Measurements from ENCODE around the gene MRPS27.

DNA sequence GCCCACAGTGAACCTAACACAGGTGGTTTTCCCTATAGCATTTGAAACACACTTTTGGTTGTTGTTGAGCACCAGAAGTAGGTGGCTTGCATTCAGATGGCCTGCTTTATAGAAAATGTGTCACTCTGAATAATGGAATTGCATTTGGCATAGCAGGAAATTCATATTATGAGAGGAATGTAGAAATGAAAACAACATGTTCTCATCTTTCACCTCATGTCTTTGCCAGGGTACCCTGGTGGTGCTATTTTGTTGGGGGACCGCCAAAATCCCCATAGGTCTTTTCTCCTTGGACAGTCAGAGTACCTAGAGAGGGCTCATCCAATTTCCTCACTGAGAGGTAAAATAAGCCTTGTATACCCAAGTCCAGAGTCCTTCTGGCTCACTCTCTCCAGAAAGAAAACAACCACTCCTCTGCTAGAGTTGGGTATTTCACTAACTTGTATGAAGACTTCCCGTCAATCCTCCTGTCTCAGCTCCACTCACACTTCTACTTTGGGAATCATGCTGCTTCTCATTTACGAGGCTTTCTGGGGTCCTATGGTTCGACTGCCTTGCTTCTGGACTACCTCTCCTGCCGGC, 67.4 kb downstream of the MRPS27 start:
- TF ChIP-seq SIN3A (IDR thresholded peaks at IDR 0.05; ENCODE audit: borderline replicate concordance, insufficient read depth, low read length) (no peak), POLR2AphosphoS5 (IDR thresholded peaks at IDR 0.05; ENCODE audit: low read depth, low read length) (no peak), TAF1 (IDR thresholded peaks at IDR 0.05; ENCODE audit: borderline replicate concordance, insufficient read depth, low read length) (no peak), FOXP2 (optimal IDR thresholded peaks at IDR 0.05; ENCODE audit: borderline replicate concordance, extremely low read depth, extremely low read length, insufficient read depth) (no peak)
- TF ChIP-seq, protein P1, sequence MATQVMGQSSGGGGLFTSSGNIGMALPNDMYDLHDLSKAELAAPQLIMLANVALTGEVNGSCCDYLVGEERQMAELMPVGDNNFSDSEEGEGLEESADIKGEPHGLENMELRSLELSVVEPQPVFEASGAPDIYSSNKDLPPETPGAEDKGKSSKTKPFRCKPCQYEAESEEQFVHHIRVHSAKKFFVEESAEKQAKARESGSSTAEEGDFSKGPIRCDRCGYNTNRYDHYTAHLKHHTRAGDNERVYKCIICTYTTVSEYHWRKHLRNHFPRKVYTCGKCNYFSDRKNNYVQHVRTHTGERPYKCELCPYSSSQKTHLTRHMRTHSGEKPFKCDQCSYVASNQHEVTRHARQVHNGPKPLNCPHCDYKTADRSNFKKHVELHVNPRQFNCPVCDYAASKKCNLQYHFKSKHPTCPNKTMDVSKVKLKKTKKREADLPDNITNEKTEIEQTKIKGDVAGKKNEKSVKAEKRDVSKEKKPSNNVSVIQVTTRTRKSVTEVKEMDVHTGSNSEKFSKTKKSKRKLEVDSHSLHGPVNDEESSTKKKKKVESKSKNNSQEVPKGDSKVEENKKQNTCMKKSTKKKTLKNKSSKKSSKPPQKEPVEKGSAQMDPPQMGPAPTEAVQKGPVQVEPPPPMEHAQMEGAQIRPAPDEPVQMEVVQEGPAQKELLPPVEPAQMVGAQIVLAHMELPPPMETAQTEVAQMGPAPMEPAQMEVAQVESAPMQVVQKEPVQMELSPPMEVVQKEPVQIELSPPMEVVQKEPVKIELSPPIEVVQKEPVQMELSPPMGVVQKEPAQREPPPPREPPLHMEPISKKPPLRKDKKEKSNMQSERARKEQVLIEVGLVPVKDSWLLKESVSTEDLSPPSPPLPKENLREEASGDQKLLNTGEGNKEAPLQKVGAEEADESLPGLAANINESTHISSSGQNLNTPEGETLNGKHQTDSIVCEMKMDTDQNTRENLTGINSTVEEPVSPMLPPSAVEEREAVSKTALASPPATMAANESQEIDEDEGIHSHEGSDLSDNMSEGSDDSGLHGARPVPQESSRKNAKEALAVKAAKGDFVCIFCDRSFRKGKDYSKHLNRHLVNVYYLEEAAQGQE (IDR thresholded peaks at IDR 0.05; ENCODE audit: insufficient read depth in 1 of 2, low read depth in 2 of 2, low read length in 2 of 2) = no peak
